ENCODE data around the gene CCDC71.

CCDC71 gene

GRCh38 chr3:49170744-49171118 lies 4.6 kb upstream of the CCDC71 start:
- DNase-seq (ENCODE audit: low read depth in 2 of 2), result no peak

- no peak for DNase-seq (ENCODE audit: low read depth in 2 of 2)
These were observed 823 bp upstream of the CCDC71 start for GRCh38 chr3:49166752-49167556.

DNA sequence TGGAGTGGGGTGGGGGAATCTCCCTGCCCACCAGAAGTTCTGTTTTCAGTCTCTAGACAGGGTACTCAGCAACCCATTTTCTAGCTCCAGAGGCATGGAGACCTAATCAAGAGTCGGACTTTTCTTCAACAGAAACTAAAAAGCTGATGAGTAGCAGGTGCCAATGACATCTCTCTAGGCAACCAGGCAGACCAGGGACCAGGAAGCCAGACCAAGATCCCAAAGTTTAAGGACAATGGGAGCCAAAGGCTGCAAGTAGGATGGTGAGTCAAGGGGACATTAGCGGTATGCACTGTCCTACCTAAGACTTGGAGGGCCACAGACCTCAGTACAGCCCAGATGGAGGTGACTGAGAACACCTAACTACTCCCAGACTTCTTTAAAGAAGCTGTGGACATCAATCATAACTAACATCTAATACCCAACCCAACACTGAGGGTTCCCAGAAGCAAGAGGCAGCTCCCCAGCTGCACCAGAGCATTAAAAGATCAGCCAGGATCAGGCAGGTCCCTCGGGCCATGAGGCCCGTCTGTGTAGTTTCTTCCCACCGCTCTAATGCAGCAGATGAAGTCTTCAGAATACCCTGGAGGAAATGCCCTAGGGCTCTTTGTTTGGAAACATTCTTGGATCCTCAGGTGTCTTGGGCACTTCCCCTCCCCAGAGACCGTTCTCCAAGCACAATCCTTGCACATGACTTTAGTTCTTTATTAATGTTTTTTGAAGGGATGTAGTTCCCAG lies 979 bp downstream of the CCDC71 start:
- no peak for DNase-seq (ENCODE audit: low read depth in 2 of 2)

DNA sequence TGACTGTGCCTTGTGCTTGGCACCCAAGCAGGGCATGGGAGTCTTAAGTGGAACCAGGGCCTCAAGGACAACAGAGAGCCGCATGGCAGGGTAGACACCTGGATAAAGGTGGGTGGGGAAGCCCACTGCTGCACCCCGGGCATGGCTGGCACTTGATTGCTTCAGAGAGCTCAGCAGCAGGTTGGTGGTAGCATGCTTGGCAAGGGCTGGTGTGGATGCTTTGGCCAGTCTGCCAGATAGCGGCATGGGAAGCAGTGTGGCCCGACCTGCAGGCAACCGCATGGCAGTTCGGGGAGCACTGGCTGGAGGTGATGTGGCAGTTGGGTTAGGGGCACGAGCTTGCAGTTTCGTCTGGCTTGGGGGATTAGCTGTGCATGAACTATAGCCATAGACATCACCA lies 2.5 kb downstream of the CCDC71 start:
- no peak for DNase-seq (ENCODE audit: low read depth in 2 of 2)

GRCh38 chr3:49162751-49163419 lies 3.2 kb downstream of the CCDC71 start:
- no peak for DNase-seq (ENCODE audit: low read depth in 2 of 2)

GRCh38 chr3:49161808-49162530 lies 4.2 kb downstream of the CCDC71 start:
- no peak for DNase-seq (ENCODE audit: low read depth in 2 of 2)

DNA sequence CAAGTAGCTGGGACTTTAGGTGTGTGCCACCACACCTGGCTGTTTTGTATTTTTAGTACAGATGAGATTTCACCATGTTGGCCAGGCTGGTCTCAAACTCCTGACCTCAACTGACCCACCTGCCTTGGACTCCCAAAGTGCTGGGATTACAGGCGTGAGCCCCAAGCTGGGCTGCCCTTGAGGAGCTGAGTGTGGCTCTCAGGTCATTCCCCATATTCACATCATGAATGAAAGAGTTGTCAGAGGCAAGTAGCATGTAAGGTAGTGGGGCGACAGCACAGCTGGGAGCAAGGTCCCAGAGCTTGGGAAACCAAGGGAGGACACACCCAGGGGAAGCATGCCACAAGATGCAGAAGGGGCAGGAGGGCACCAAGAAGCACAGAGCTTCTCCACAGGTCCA lies 4.9 kb downstream of the CCDC71 start:
- no peak for DNase-seq (ENCODE audit: low read depth in 2 of 2)

- no peak for DNase-seq (ENCODE audit: low read depth in 2 of 2)
These were observed 7.3 kb downstream of the CCDC71 start for GRCh38 chr3:49158792-49159191.

- peak; percentile 17 to 30 for DNase-seq (ENCODE audit: low read depth in 2 of 2)
These were observed 7.9 kb downstream of the CCDC71 start for GRCh38 chr3:49158103-49158709.

DNA sequence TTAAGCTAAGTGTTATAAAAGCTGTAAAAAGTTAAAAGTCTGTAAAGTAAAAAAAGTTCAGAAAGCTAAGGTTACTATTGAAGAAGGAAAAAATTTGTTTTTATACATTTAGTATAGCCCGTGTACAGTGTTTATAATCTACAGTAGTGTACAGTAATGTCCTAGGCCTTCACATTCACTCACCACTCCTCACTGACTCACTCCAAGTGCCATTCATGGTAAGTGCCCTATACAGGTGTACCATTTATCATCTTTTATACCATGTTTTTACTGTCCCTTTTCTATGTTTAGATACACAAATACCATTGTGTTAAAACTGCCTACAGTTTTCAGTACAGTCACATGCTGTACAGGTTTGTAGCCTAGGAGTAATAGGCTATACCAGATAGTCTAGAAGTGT lies 8.8 kb downstream of the CCDC71 start:
- DNase-seq (ENCODE audit: low read depth in 2 of 2), result no peak

GRCh38 chr3:49153349-49153912 lies 12.7 kb downstream of the CCDC71 start:
- no peak for DNase-seq (ENCODE audit: low read depth in 2 of 2)

- DNase-seq (ENCODE audit: low read depth in 2 of 2), result no peak
These were observed 14.5 kb downstream of the CCDC71 start for GRCh38 chr3:49151610-49152009.

DNA sequence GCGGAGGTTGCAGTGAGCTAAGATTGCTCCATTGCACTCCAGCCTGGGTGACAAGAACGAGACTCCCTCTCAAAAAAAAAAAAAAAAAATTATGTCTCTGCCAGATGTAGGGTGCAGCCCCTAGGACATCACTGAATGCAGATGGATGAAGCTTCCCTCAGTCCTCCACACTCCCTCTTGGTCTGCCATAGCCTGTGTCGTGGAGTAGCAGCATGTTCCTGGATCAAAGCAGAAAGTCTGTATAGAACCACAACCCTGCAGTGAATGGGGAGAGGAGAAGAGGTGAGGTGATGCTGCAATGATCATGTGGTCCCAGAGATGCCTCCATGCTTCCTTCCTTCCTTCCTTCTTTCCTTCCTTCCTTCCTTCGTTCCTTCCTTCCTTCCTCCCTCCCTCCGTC lies 18.0 kb downstream of the CCDC71 start:
- DNase-seq (ENCODE audit: low read depth in 2 of 2), result no peak

DNA sequence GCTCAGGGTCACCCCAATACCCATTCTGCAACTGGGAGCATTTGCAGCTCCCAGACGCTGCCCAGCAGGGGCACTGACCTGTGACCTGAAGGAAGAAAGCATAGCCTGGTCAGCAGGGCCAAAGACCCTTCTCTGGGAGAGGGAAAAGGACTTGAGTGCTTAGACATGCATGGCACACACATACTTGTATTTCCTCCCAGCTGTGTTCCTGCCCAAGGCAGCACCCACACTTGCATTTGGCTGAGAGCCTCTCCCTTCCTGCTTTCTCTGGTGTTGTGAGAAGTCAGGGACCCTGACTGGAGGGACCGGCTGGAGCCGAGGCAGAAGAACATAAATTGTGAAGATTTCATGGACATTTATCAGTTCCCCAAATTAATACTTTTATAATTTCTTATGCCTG lies 26.1 kb downstream of the CCDC71 start:
- no peak for DNase-seq (ENCODE audit: low read depth in 2 of 2)

GRCh38 chr3:49135499-49135898 lies 30.6 kb downstream of the CCDC71 start:
- no peak for DNase-seq (ENCODE audit: low read depth in 2 of 2)

- DNase-seq (ENCODE audit: low read depth in 2 of 2), result no peak
These were observed 31.5 kb downstream of the CCDC71 start for GRCh38 chr3:49134471-49135265.

DNA sequence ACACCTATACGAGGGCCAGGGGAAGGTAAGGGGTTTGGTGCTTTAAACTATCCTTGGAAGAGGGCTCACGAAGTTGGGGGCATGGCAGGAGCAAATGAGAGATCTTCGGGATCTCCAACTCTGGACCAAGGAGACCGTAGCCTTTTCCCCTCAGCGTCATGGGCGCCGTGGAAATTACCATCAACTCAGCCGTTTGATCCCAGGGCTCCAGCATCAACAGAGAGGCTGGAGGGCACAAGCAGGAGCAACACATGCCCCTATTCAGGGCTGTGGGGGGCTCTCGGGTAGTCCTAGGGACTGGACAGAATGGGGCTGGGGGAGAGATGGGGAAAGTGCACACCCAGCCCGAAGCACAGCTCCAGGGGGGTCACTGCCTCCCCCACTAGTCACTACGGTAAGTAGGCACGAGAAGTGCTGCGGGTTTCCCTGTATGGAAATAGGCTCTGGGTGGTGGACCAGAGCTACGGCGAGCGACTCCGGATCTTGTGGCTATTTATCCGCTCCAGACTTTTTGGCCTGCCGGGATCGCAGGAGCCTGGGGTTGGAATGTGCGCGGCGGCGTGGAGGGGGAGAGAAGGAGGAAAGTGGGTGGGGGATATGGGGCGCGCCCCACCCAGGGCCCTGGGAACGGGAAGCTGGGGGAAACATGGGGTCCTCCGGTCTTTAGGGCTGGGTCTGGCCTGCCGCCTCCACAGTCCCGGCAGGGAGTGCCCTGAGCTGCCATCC lies 32.7 kb downstream of the CCDC71 start:
- no peak for DNase-seq (ENCODE audit: low read depth in 2 of 2)

- no peak for DNase-seq (ENCODE audit: low read depth in 2 of 2)
These were observed 33.5 kb downstream of the CCDC71 start, which contains the start of gene LAMB2 for GRCh38 chr3:49132437-49133225. Gene LAMB2, minus strand, starts transcription at chr3:49133050. Its CDS starts 183 bp downstream, at chr3:49132867.

- no peak for DNase-seq (ENCODE audit: low read depth in 2 of 2)
These were observed 34.1 kb downstream of the CCDC71 start for GRCh38 chr3:49132073-49132436.

Measured in stimulated activated CD8-positive, alpha-beta memory T cell treated with anti-CD3 and anti-CD28 coated beads, Interleukin-2, amount 100 ng/mL, for 1 hour (primary cell).